ENCODE data around the gene EXOC5. TPM values are rescaled to one million over a fixed set of nuclear protein-coding genes. Genes with fewer than 3 reads are reported as not detected.

The EXOC5 gene
- total and polyA plus RNA-seq, 9 donors: 10.3 to 65.7 (median 44.0) TPM

DNA sequence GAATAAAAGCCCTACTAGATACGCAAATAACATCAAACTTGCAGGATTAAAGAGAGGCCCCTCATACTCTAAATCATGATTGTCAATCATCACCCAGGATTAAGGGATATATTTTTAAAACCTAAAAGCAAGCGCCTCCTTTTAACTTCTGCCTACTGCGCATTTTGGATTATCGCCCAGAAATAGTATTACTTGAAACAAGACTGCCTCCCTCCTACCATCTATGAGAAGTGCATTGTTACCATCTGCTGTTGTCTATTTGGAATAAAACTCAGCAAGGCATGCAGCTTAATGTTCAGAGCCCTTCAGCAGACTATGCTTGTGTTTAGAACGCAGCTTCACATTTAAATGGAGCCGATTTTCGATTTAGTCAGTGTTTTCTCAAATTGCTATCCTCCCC, 79.6 kb downstream of the EXOC5 start:
- DNase-seq: no peak
- no peak overlapping the region for H3K4me3 ChIP-seq
- no peak for TF ChIP-seq POLR2A (IDR thresholded peaks at IDR 0.05)
- TF ChIP-seq, protein P1, sequence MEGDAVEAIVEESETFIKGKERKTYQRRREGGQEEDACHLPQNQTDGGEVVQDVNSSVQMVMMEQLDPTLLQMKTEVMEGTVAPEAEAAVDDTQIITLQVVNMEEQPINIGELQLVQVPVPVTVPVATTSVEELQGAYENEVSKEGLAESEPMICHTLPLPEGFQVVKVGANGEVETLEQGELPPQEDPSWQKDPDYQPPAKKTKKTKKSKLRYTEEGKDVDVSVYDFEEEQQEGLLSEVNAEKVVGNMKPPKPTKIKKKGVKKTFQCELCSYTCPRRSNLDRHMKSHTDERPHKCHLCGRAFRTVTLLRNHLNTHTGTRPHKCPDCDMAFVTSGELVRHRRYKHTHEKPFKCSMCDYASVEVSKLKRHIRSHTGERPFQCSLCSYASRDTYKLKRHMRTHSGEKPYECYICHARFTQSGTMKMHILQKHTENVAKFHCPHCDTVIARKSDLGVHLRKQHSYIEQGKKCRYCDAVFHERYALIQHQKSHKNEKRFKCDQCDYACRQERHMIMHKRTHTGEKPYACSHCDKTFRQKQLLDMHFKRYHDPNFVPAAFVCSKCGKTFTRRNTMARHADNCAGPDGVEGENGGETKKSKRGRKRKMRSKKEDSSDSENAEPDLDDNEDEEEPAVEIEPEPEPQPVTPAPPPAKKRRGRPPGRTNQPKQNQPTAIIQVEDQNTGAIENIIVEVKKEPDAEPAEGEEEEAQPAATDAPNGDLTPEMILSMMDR (IDR thresholded peaks at IDR 0.05): peak in 1 of 3 donors; percentile 26
- no peak overlapping the region for H3K27ac ChIP-seq
- intact Hi-C loops (cut with DNase I): loop anchor here in 1 of 4 donors (10.0 kb wide), 2 partner anchors 624 to 694 kb away; no protein-coding TSS in a partner anchor
- H3K4me1 ChIP-seq (ENCODE audit: insufficient read depth): no peaks in the 10 kb centered on the region
- no peaks in the 10 kb centered on the region for H3K27me3 ChIP-seq
- H3K9me3 ChIP-seq: no peaks in the 10 kb centered on the region
- 17 to 49% (median 22%) methylated on average over 7 of the region's 7 CpGs for WGBS, 3 donors
- no peaks in the 10 kb centered on the region for H3K36me3 ChIP-seq

DNA sequence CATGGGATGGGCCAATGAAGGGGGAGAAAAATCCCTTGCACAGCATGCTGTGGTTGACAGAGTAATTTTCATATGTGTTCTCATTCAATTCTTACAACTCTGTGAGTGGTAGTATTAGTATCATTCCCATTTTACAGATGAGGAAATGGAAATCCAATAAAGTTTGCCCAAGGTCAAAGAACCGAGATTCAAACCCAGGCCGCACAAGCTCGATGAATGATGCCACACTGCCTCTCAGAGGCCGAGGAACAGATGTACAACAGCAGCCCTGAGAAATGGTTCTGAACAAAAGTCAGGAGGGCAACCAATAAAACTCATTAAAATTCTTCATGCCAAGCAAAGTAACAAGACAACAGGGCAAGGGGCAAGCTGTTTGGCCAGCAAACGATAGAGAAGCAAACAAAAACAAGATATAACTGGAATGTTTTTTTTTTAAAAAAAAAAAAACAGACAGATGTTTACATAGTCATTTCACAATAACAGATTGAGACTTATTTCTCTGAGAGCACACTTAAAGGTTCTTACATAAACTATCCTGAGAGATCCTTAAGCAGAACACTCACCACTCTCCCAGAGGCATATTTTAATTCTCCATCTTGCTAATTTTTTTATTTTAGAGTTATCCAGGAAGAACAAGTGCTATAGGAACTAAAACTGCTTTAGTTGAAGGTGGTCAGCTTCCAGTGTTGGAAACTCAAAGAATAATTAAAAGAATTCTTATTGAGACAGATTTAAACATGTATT, 85.8 kb downstream of the EXOC5 start:
- Histone ChIP-seq H3K27ac (peak overlapping the region in 1 of 2 donors; percentile 14), H3K36me3 (no peaks in the 10 kb centered on the region), H3K4me1 (ENCODE audit: insufficient read depth) (peaks cover 3% of the 10 kb centered on the region), H3K9me3 (no peaks in the 10 kb centered on the region), H3K4me3 (no peak overlapping the region), H3K27me3 (no peaks in the 10 kb centered on the region)
- peak; percentile 13 to 56 (median 36) for DNase-seq
- TF ChIP-seq POLR2A (IDR thresholded peaks at IDR 0.05) (no peak), EP300 (IDR thresholded peaks at IDR 0.05) (no peak)
- TF ChIP-seq, protein P1 (IDR thresholded peaks at IDR 0.05): no peak
- intact Hi-C loops (cut with DNase I): loop anchor here in 1 of 4 donors (10.0 kb wide), 2 partner anchors 618 to 688 kb away; no protein-coding TSS in a partner anchor
- WGBS, 3 donors: 4 to 10% (median 5%) methylated on average over 5 of the region's 5 CpGs

DNA sequence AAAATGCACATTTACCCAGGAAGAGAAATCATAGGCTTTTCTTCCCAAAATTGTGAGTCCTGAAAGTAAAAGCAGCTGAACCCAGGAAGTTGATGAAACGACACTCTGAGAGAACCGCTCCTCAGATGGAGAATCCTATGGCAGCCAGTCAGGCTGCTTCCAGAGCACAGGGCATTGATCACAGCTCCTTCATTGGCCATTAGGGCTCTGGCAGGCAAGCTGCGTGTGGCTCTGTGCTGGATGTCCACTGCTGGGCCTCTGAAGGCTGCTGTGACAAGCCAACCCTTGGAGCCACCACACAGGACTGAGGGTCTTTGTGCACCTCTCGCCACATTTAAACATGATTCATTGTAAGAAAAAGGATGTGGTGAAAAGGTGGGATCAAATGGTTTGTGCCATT, 89.4 kb downstream of the EXOC5 start:
- WGBS, 3 donors: 83 to 90% (median 84%) methylated on average over 4 of the region's 4 CpGs
- no peak for TF ChIP-seq POLR2A (IDR thresholded peaks at IDR 0.05)
- Histone ChIP-seq H3K4me1 (ENCODE audit: insufficient read depth) (peaks cover 3% of the 10 kb centered on the region), H3K27me3 (no peaks in the 10 kb centered on the region), H3K36me3 (no peaks in the 10 kb centered on the region), H3K27ac (no peak overlapping the region), H3K9me3 (no peaks in the 10 kb centered on the region), H3K4me3 (no peak overlapping the region)
- no peak for DNase-seq
- intact Hi-C loops (cut with DNase I): loop anchor here in 1 of 4 donors (5.0 kb wide), 1 partner anchor 1918 kb away; no protein-coding TSS in a partner anchor

- Histone ChIP-seq H3K4me1 (ENCODE audit: insufficient read depth) (no peaks in the 10 kb centered on the region), H3K27me3 (no peaks in the 10 kb centered on the region), H3K36me3 (no peaks in the 10 kb centered on the region), H3K9me3 (no peaks in the 10 kb centered on the region), H3K27ac (no peak overlapping the region), H3K4me3 (no peak overlapping the region)
- intact Hi-C loops (cut with DNase I): no loop called here
- 84 to 93% (median 88%) methylated on average over 4 of the region's 4 CpGs for WGBS, 3 donors
- DNase-seq: no peak
- TF ChIP-seq POLR2A (IDR thresholded peaks at IDR 0.05): no peak
- TF ChIP-seq, protein P1 (IDR thresholded peaks at IDR 0.05): no peak
- TF ChIP-seq EP300 (IDR thresholded peaks at IDR 0.05): no peak
These were observed 94.2 kb downstream of the EXOC5 start for GRCh38 chr14:57174466-57174865.

DNA sequence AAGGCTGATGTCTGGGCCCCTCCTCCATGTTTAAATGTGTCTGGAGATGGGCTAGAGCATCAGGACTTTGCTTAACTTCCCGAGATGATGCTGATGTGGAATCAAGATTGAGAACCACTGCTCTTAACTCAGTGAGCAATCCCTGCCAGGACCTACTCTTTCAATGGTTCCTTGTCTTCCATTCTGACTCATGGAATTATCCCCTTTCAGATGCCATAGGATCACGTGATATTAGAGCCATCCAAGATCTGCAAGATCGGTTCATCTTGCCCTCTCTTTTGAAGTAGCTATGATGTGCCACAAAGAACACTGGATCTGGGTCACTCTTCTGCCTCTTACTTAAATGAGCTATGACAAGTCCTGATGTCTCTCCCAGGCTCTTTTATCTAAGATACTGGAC, 96.8 kb downstream of the EXOC5 start:
- TF ChIP-seq EP300 (IDR thresholded peaks at IDR 0.05) (no peak), POLR2A (IDR thresholded peaks at IDR 0.05) (no peak)
- TF ChIP-seq, protein P1 (IDR thresholded peaks at IDR 0.05): no peak
- DNase-seq: no peak
- H3K27ac ChIP-seq: no peak overlapping the region
- no peaks in the 10 kb centered on the region for H3K27me3 ChIP-seq
- no peaks in the 10 kb centered on the region for H3K9me3 ChIP-seq
- H3K4me3 ChIP-seq: no peak overlapping the region
- WGBS, 3 donors: 78 to 87% (median 84%) methylated on average over 3 of the region's 3 CpGs
- H3K36me3 ChIP-seq: no peaks in the 10 kb centered on the region
- H3K4me1 ChIP-seq (ENCODE audit: insufficient read depth): no peaks in the 10 kb centered on the region
- intact Hi-C loops (cut with DNase I): no loop called here

All from ovary (tissue), 9 donors.